ENCODE data around the gene MT1A.

MT1A gene

GRCh38 chr16:56675685-56676210, 37.3 kb downstream of the MT1A start:
- DNase-seq: no peak

DNA sequence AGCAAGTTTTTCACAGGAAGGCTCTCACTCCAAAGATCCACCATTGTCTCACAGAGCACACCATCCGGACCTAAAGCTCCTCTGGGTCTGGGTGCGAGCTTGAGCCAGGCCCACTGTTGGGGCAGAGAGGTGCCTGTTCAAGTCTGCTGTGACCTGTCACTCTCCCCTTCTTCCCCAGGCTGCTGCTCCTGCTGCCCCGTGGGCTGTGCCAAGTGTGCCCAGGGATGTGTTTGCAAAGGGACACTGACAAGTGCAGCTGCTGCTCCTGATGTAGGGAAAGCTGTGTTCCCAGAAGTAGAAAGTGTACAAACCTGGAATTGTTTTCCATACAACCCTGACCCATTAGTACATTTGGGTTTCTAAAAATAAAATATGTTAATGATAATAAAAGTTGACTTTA, 39.0 kb downstream of the MT1A start:
- no peak for DNase-seq

DNA sequence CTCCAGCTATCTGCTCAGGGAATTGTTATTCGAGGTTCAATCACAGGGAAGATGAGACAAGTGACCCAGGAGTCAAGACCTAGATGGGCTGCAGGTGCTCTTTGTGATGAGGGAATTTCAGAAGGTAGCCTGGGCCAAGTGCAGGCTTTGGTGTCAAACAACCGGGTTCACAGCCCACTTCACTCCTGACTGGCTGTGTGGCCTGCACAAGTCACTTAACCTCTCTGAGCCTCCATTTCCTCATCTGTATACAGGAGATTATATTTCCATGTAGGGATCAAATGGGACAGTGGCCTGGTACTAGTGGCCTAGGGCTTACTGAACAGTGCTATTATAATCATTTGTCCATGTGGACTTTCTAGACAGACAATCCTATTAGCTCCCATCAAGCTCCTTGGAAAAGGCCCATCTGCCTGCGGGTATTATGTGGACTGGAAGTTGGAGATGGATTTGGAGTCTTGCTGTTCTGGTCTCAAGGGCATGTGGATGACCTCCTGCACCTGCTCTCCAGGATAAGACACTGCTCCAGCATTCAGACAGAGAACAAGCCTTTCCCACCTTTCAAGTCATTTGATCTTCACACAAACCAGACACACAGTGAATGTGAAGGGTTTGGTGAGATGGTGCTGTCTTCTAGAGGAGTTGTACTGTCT, 40.7 kb downstream of the MT1A start:
- no peak for DNase-seq

DNA sequence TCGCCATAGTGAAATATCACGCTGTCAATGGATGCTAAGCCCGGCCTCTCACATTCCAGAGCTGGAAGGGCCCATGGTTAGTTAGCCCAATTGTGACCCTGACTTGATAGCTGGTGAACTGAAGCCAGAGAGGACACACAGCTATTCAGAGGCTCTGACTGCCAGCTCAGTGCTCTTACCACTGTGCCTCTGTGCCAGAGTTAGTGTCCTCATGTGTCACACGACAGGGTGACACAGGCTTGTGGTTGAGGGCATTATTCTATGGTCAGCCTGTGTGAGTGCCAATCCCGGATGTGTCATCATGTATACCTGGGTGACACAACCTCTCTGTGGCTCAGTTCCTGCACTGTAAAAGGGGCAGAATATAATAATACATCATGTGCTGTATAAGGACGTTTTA, 41.4 kb downstream of the MT1A start:
- no peak for DNase-seq

DNA sequence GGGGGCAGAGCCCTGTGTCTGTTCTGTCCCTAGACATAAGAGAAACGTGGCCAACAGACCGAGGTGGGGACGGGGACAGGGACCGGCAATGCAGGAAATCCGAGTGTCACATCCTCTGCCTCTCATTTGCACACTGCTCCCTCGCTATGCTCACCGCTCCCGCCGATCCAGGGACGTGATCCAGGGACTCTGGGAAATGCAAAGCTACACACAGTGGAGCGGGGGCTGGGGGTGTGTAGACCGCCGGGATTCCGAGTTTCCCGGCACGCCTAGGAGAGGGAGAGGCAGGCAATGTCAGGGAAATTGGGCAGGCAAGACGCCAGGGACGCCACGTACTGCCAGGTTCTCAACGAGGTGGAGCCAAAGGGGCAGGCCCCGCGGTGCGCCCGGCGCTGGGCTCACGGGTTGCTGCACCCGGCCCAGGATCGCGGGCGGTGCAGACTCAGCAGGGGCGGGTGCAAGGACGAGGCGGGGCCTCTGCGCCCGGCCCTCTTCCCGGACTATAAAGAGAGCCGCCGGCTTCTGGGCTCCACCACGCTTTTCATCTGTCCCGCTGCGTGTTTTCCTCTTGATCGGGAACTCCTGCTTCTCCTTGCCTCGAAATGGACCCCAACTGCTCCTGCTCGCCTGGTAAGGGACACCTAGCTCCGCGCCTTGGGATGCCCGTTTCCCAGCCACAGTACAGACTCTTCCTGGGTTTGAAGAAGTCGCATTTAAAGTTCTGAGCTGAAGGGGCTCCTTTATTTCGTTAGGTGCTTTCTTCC, 43.7 kb downstream of the MT1A start, which contains the start of gene MT1X:
Gene MT1X (plus strand): TSS at position 532 of the 764 bp plus-strand sequence. CDS start 71 bp downstream, at position 603.
- peak in 54 of 56 donors; percentile 28 to 90 (median 76) for DNase-seq

DNA sequence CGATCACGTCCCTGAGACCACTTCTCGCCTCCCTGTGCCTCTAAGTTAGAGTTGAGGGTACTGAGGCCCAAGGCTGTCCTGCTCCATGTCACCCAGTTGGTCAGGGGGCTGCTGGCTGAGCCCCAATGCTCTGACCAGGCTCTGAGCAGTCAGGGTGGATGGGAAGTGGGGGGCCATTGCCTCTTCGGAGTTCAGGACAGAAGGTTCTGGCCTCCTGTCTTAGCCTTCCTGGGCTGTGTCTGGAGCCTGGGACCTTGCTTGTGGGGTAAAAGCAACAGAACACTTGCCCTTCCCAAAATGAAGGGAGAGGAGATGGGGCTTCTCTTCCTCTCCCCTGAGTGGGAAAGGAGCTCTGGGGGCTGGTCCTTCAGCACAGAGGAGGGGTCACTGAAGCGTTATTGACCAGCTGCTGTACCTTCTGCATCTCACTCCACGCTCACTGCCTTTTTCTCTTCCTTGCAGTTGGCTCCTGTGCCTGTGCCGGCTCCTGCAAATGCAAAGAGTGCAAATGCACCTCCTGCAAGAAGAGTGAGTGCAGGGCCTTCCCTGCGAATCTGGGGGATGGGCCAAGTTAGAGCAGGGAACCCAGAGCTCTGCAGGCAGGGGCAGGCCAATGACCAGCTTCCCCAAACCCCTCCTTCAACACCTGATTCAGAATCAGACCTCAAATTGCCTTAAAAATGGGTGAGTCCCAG, 44.4 kb downstream of the MT1A start:
- peak in 1 of 56 donors; percentile 10 for DNase-seq

DNA sequence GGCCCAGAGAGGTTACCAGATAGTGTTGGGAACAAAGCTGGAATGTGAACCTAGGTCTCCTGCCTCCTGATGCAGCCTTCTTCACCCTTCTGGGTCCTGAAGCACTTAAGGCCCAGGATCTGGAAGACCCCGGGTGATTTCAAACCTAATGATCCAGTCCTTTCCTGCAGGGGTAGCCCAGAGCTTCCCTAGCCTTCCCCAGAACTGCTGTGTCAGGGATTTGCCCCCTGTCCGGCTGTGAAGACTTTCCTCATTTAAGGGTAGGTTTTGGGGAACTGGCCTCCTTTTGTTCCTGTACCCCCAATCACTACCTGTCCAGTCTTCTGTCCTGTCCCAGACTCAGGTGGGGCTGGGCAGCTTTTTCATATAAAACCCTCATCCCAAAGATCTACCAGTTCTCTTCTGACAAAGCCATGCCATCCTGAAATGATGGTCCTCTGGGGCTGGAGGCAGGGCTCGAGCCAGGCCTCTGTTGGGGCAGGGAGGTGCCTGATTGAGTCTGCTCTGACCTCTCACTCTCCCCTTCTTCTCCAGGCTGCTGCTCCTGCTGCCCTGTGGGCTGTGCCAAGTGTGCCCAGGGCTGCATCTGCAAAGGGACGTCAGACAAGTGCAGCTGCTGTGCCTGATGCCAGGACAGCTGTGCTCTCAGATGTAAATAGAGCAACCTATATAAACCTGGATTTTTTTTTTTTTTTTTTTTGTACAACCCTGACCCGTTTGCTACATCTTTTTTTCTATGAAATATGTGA, 45.1 kb downstream of the MT1A start:
- peak in 3 of 56 donors; percentile 6 to 36 (median 8) for DNase-seq

DNA sequence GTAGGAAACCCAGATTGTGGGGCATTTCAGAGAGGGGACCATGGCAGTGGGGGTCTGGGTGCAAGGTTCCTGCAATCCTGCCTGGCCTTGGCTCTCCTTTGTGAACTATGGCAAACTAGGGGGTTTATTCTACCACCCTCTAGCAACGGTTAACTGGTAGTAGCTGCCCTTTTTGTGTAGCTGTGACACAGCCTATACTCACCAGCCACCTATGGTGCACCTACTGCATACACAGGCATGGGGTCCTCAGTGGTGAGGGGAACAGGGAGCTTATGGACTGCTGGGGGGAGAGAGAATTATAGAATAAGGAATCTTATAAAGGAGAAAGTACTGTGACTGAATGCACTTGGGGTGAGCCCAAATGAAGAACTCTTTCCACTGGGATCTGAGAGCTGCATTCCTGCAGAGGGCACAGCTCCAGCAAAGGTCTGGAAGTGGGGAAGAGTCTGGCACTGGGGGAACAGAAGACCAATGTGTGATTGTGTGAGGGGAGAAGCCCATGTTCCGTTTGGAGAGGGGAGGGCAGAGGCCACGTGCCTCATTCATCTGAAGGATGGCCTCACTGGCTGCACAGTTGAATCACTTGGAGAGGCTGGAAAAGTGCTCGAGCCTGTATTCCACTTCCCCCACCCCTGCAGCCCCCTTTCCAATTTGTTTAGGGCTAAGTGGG, 45.9 kb downstream of the MT1A start:
- peak in 8 of 56 donors; percentile 12 to 53 (median 32) for DNase-seq

GRCh38 chr16:56684926-56685590, 46.6 kb downstream of the MT1A start:
- DNase-seq: peak in 1 of 56 donors; percentile 14

DNA sequence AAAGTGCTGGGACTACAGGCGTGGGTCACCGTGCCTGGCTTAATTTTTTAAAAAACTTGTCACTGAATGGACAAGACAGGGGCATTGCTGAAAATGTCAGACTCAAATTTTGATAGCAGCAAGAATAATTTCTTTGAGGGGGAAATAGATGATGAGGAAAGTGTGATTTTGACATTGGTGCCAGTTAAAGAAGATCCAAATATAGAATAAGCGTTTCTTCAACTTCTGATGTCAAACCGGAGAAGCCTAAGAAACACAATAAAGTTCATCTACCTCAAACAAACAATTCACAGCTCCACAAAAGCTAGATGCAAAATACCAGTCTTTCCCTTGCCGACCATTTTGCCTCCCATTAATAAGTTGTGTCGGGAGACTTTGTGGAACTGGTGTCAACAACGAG, 48.3 kb downstream of the MT1A start:
- DNase-seq: no peak

GRCh38 chr16:56688762-56689161, 50.3 kb downstream of the MT1A start:
- no peak for DNase-seq

DNA sequence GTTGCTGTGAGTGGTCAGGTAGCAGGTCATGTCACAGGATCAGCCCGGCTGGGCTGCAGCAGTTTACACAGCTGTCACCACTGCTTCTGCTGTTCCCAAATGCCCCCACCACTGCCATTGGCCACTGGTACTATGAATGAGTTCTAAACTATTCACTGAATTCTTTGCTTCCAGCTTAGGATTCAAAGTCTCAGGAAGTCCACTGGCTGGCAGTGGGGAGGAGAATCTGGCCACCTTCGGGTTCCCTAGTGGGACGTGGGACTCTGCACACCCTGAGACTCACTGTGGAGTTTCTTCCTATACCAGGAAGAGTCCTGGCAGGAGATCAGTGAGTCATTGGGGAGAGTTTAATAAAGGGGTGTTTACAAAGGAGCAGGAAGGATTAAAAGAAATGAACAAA, 50.7 kb downstream of the MT1A start:
- no peak for DNase-seq

Data from amygdala (tissue), 56 donors.